Endothelial cell of umbilical vein (primary cell): ENCODE measurements around the gene IFNG. TPM values are rescaled to one million over a fixed set of nuclear protein-coding genes. Genes with fewer than 3 reads are reported as not detected.

Source experiments
- BruUV-seq: library from RNA; stranded (reverse); fragments of 400-500 nt; replicated peaks from 2 replicates; lab custom pipeline; 2021; lab: Mats Ljungman, UMichigan
- CTCF ChIA-PET: fragments of 300-600, 350-600 bp; sonication (Branson Sonifier 250); formaldehyde crosslinking; loops from one replicate; lab custom pipeline; 2021; ENCODE audit warnings: antibody characterized with exemption, inconsistent platforms; lab: Charles Lee
- POLR2A ChIA-PET: fragments of 300-600, 350-600 bp; sonication (Branson Sonifier 250); formaldehyde crosslinking; loops from one replicate; lab custom pipeline; 2021; ENCODE audit warnings: antibody characterized with exemption, inconsistent platforms; lab: Charles Lee
- DNase-seq: peaks from one replicate; pipeline ENCODE4 v3.0.0-alpha.2; 2011; ENCODE audit warnings: low read depth, low spot score
- FAIRE-seq: peaks from 2 replicates; lab custom pipeline; 2011; peaks lifted over from hg19 to GRCh38; lab: Jason Lieb, UNC
- H2AFZ ChIP-seq: 2 replicates; pipeline ENCODE4 v1.6.0; 2012; ENCODE audit warnings: low read depth, low read length, control low read depth, inconsistent platforms
- H3K27ac ChIP-seq: 2 replicates; pipeline ENCODE4 v1.5.1; 2011; ENCODE audit warnings: low read depth, mild to moderate bottlenecking, control low read depth, low read length, moderate library complexity; ENCODE audit not compliant: insufficient read depth
- H3K27me3 ChIP-seq, 2 experiments: 2 replicates each; pipeline versions ENCODE4 v1.6.0 to v1.6.1; 2011; ENCODE audit warnings: low read length in 2 of 2, mixed read lengths in 1 of 2; ENCODE audit not compliant: control insufficient read depth in 2 of 2, insufficient read depth in 2 of 2
- H3K36me3 ChIP-seq, 2 experiments: 2 replicates in 1 of 2; 3 replicates in 1 of 2; pipeline ENCODE4 v1.5.1; 2011; ENCODE audit warnings: low read length in 2 of 2, mild to moderate bottlenecking in 1 of 2, moderate library complexity in 1 of 2; ENCODE audit not compliant: control insufficient read depth in 2 of 2, insufficient read depth in 2 of 2; ENCODE audit errors: extremely low read depth in 1 of 2
- H3K4me1 ChIP-seq: 3 replicates; pipeline ENCODE4 v1.5.1; 2011; ENCODE audit warnings: mild to moderate bottlenecking, low read length; ENCODE audit not compliant: control insufficient read depth, insufficient read depth; ENCODE audit errors: extremely low read depth
- H3K4me2 ChIP-seq: 2 replicates; pipeline ENCODE4 v1.6.1; 2011; ENCODE audit warnings: low read length, control low read depth, mixed read lengths; ENCODE audit not compliant: insufficient read depth
- H3K4me3 ChIP-seq, 3 experiments: fragments of 200-600 bp in 1 of 3; sonication (generic), shearing (Covaris generic) in 1 of 3; replicated peaks in 1 of 3; 2 replicates each; pipeline ENCODE4 v1.5.1; 2011 to 2016; ENCODE audit warnings: control low read depth in 3 of 3, low read length in 3 of 3, mild to moderate bottlenecking in 2 of 3, inconsistent platforms in 1 of 3, low read depth in 1 of 3, moderate library complexity in 1 of 3; ENCODE audit not compliant: insufficient read depth in 1 of 3
- H3K79me2 ChIP-seq: 2 replicates; pipeline ENCODE4 v1.6.0; 2012; ENCODE audit warnings: low read length, inconsistent platforms; ENCODE audit not compliant: control insufficient read depth, insufficient read depth
- H3K9ac ChIP-seq: replicated peaks from 2 replicates; pipeline ENCODE3; 2011; ENCODE audit warnings: low read length, control low read depth; ENCODE audit not compliant: insufficient read depth; ENCODE audit errors: extremely low read depth
- H3K9me1 ChIP-seq: replicated peaks from 3 replicates; pipeline ENCODE4 v1.6.0; 2011; ENCODE audit warnings: mild to moderate bottlenecking, low read length; ENCODE audit not compliant: control insufficient read depth, insufficient read depth; ENCODE audit errors: extremely low read depth
- H3K9me3 ChIP-seq: replicated peaks from 2 replicates; pipeline ENCODE4 v1.5.1; 2012; ENCODE audit warnings: low read length, inconsistent platforms; ENCODE audit not compliant: control insufficient read depth, insufficient read depth
- H4K20me1 ChIP-seq: replicated peaks from 2 replicates; pipeline ENCODE3; 2011; ENCODE audit warnings: mild to moderate bottlenecking, low read length; ENCODE audit not compliant: control insufficient read depth, insufficient read depth; ENCODE audit errors: extremely low read depth
- CTCF ChIP-seq, 2 donors: IDR thresholded peaks; 1 replicate in 1 of 2; 2 replicates in 1 of 2; pipeline ENCODE4 v1.5.1; 2011; ENCODE audit warnings: low read length in 2 of 2, mild to moderate bottlenecking in 2 of 2, moderate library complexity in 2 of 2, control low read depth in 1 of 2, inconsistent platforms in 1 of 2, low read depth in 1 of 2; ENCODE audit not compliant: insufficient read depth in 1 of 2; ENCODE audit errors: extremely low read depth in 1 of 2
- EZH2 ChIP-seq: IDR thresholded peaks from 2 replicates; pipeline ENCODE4 v1.6.1; 2012; ENCODE audit warnings: borderline replicate concordance, low read depth, mild to moderate bottlenecking, moderate library complexity, low read length, inconsistent platforms; ENCODE audit not compliant: severe bottlenecking
- FOS ChIP-seq: IDR thresholded peaks from 2 replicates; pipeline ENCODE4 v1.6.1; 2011; ENCODE audit warnings: mild to moderate bottlenecking, low read length, moderate library complexity, borderline replicate concordance; ENCODE audit not compliant: insufficient read depth
- GATA2 ChIP-seq: IDR thresholded peaks from 2 replicates; pipeline ENCODE4 v1.7.0; 2011; ENCODE audit warnings: low read depth, mild to moderate bottlenecking, moderate library complexity, mixed read lengths, low read length; ENCODE audit not compliant: insufficient read length, insufficient read depth
- JUN ChIP-seq: IDR thresholded peaks from 2 replicates; pipeline ENCODE4 v1.6.1; 2011; ENCODE audit warnings: borderline replicate concordance, low read depth; ENCODE audit not compliant: insufficient read length, insufficient read depth
- MAX ChIP-seq: IDR thresholded peaks from 2 replicates; pipeline ENCODE4 v1.6.1; 2011; ENCODE audit not compliant: insufficient read depth, insufficient read length
- MYC ChIP-seq: IDR thresholded peaks from one replicate; pipeline ENCODE4 v1.6.1; 2011; ENCODE audit warnings: mild to moderate bottlenecking, low read depth, low read length
- POLR2A ChIP-seq: IDR thresholded peaks from 2 replicates; pipeline ENCODE4 v1.6.1; 2012; ENCODE audit warnings: low read depth, mild to moderate bottlenecking, control low read depth, low read length
- POLR2AphosphoS5 ChIP-seq: IDR thresholded peaks from 2 replicates; pipeline ENCODE4 v1.6.1; 2012; ENCODE audit warnings: low read depth, mild to moderate bottlenecking, control low read depth, low read length, moderate library complexity; ENCODE audit not compliant: insufficient read depth
- dilution Hi-C: fragments of 300-500 bp; cut with MboI; formaldehyde crosslinking; loops from one replicate; pipeline ENCODE4 v1.15.0; 2019; ENCODE audit warnings: low sequenced_read_pairs; ENCODE audit not compliant: extremely low pct_ligation_motif_present
- intact Hi-C: fragments of 100-400 bp; cut with micrococcal nuclease; formaldehyde crosslinking; loops from one replicate; pipeline ENCODE4 v1.10.0; 2022
- polyA plus RNA-seq, 4 experiments: library from polyadenylated mRNA; depleted of rRNA in 3 of 4; stranded (reverse) in 3 of 4; unstranded in 1 of 4; fragments of >200 nt; gene quantifications; 2 replicates each; pipeline versions ENCODE4 v1.2.1 to v1.2.3, GENCODE V29; 2011 to 2012; ENCODE audit warnings: missing spikeins in 1 of 4
- total RNA-seq: library from RNA; stranded (reverse); gene quantifications from 2 replicates; pipeline ENCODE4 v1.2.3, GENCODE V29; 2021

IFNG gene
- total and polyA plus RNA-seq, 2 donors (not counting 3 experiments of a cell fraction or from before 2014, with no cell fraction given), result not detected

- H3K9ac ChIP-seq, result no peak overlapping the region
- H3K4me2 ChIP-seq, result no peak overlapping the region
- no peak for TF ChIP-seq POLR2AphosphoS5
- no peak for TF ChIP-seq POLR2A
- no peak for TF ChIP-seq JUN
- no peak for TF ChIP-seq FOS
- no peak for TF ChIP-seq EZH2
- TF ChIP-seq MYC, result no peak
- TF ChIP-seq MAX, result no peak
- TF ChIP-seq CTCF (IDR thresholded peaks at IDR 0.05; ENCODE audit: extremely low read depth in 1 of 2, insufficient read depth in 1 of 2, low read depth in 1 of 2, low read length in 2 of 2), result no peak
- TF ChIP-seq GATA2, result no peak
- no peaks in the 10 kb centered on the region for H3K36me3 ChIP-seq
- no TSS peak for BruUV-seq
- H3K4me3 ChIP-seq, result no peak overlapping the region
- intact Hi-C loops (no loop called here), dilution Hi-C loops (no loop called here)
- no peaks in the 10 kb centered on the region for H3K79me2 ChIP-seq
- H3K9me1 ChIP-seq, result no peaks in the 10 kb centered on the region
- H4K20me1 ChIP-seq, result no peaks in the 10 kb centered on the region
- POLR2A ChIA-PET, result no interaction called here
- no peak overlapping the region for H3K27ac ChIP-seq
- CTCF ChIA-PET, result no interaction called here
- no peaks in the 10 kb centered on the region for H3K27me3 ChIP-seq
- no peak for DNase-seq
- no peak for FAIRE-seq
- H3K9me3 ChIP-seq, result no peaks in the 10 kb centered on the region
- H2AFZ ChIP-seq, result no peak overlapping the region
- no peaks in the 10 kb centered on the region for H3K4me1 ChIP-seq
Measured at GRCh38 chr12:68140556-68140955, 19.0 kb downstream of the IFNG start.
